Measurements from ENCODE around the gene ADIPOR2. TPM values are rescaled to one million over a fixed set of nuclear protein-coding genes. Genes with fewer than 3 reads are reported as not detected.

Gene ADIPOR2
- total RNA-seq, 4 donors from 2014 or later, result 28.2 to 37.4 (median 34.1) TPM

GRCh38 chr12:1834186-1834925 is 143.5 kb downstream of the ADIPOR2 start:
- Histone ChIP-seq H3K27ac (replicated peaks in 1 of 4) (no peak overlapping the region), H3K9me3 (no peaks in the 10 kb centered on the region), H3K4me1 (peaks cover 0 to 9% (median 0%) of the 10 kb centered on the region in 4 donors), H3K36me3 (no peaks in the 10 kb centered on the region), H3K4me3 (no peak overlapping the region), H3K27me3 (peaks cover 0 to 70% (median 5%) of the 10 kb centered on the region in 4 donors)
- intact Hi-C loops (cut with DNase I), result no loop called here
- TF ChIP-seq POLR2A (IDR thresholded peaks at IDR 0.05; ENCODE audit: low read depth) (no peak), EP300 (IDR thresholded peaks at IDR 0.05) (no peak), POLR2AphosphoS5 (IDR thresholded peaks at IDR 0.05) (no peak)
- TF ChIP-seq, protein P1, sequence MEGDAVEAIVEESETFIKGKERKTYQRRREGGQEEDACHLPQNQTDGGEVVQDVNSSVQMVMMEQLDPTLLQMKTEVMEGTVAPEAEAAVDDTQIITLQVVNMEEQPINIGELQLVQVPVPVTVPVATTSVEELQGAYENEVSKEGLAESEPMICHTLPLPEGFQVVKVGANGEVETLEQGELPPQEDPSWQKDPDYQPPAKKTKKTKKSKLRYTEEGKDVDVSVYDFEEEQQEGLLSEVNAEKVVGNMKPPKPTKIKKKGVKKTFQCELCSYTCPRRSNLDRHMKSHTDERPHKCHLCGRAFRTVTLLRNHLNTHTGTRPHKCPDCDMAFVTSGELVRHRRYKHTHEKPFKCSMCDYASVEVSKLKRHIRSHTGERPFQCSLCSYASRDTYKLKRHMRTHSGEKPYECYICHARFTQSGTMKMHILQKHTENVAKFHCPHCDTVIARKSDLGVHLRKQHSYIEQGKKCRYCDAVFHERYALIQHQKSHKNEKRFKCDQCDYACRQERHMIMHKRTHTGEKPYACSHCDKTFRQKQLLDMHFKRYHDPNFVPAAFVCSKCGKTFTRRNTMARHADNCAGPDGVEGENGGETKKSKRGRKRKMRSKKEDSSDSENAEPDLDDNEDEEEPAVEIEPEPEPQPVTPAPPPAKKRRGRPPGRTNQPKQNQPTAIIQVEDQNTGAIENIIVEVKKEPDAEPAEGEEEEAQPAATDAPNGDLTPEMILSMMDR (IDR thresholded peaks at IDR 0.05), result no peak
- WGBS, result 79% methylated on average over 9 of the region's 34 CpGs
- no peak for DNase-seq (ENCODE audit: extremely low spot score)

DNA sequence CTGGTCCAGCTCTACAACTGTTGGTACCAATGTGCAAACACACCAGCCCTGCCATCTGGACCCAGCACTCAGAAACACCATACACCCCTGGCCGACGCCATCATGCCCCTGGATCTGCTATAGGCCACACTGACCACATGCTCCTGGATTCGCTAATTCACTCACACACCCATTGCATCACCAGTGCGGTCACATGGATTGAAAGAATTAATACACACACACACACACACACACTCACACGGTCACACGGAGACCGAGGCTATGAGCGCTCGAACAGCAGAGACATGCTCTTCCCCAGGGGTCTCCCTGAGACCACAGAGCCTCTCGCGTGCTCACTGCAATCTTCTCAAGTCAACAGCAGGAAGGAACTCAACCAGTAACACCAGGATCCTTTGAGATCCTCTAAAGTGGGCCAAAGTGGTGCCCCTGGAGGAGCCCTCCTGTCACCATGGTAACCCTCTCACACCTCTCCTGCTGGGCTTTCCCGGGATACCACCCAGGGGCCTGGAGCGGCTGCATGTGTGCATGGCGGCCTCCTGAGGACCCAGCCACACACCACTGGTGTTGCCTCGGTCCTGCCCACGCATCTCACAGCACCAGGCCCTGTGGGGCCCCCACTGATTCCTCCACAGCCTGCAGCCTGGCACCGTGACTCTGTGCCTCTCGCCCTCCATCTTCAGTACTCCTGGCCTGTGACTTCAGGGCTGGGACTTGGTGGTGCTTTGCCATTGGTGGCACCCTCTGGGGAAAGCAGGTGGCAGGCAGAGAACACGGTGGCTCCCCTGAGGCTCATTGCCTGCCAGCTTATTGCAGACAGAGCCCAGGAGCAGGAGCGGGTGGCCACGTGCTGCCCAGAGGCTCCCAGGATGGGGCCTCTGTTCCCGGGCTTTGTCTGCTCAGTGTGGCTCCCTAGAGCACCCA is 144.6 kb downstream of the ADIPOR2 start:
- TF ChIP-seq EP300 (IDR thresholded peaks at IDR 0.05) (no peak), POLR2AphosphoS5 (IDR thresholded peaks at IDR 0.05) (no peak), POLR2A (IDR thresholded peaks at IDR 0.05; ENCODE audit: low read depth) (no peak)
- TF ChIP-seq, protein P1 (IDR thresholded peaks at IDR 0.05), result no peak
- no peaks in the 10 kb centered on the region for H3K9me3 ChIP-seq
- DNase-seq (ENCODE audit: extremely low spot score), result no peak
- 88% methylated on average over 18 of the region's 22 CpGs for WGBS
- intact Hi-C loops (cut with DNase I), result loop anchor here (5.0 kb wide), 1 partner anchor 77 kb away; no protein-coding TSS in a partner anchor
- H3K4me3 ChIP-seq, result no peak overlapping the region
- H3K27me3 ChIP-seq, result peaks cover 0 to 59% (median 5%) of the 10 kb centered on the region in 4 donors
- H3K4me1 ChIP-seq, result peaks cover 0 to 9% (median 0%) of the 10 kb centered on the region in 4 donors
- H3K36me3 ChIP-seq, result no peaks in the 10 kb centered on the region
- no peak overlapping the region for H3K27ac ChIP-seq (replicated peaks in 1 of 4)

DNA sequence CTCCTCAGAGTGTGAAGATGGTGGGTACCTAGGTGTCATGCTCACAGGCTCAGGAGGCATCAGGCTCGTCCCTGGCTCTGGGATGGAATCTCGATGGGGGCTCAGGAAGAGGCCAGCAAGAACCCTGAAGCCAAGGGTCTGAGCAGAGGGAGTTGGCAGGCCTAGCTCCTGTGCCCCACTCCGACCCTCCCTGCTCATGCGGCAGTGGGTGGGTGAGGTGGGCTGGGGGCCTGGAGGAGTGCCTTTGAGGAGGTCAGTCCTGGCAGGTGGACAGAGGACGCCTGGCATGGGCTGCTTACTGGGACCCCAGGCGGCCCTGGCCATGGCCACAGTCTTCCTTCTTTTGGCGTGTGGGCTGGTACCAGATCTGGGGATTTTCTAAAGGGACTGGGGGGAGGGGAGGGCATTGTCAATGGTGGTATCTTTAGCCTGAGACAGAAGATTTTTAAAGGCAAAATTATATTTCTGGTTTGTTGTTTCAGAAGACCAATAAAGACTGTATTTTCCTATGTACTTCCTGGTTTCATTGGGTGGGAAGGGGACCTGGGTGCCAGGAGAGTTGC is 145.5 kb downstream of the ADIPOR2 start:
- Histone ChIP-seq H3K36me3 (no peaks in the 10 kb centered on the region), H3K4me1 (peaks cover 0 to 2% (median 0%) of the 10 kb centered on the region in 4 donors), H3K27ac (replicated peaks in 1 of 4) (no peak overlapping the region), H3K4me3 (no peak overlapping the region), H3K27me3 (peaks cover 0 to 51% (median 4%) of the 10 kb centered on the region in 4 donors), H3K9me3 (no peaks in the 10 kb centered on the region)
- intact Hi-C loops (cut with DNase I), result loop anchor here (5.0 kb wide), 1 partner anchor 76 kb away; no protein-coding TSS in a partner anchor
- DNase-seq (ENCODE audit: extremely low spot score), result no peak
- WGBS, result 83% methylated on average over 1 of the region's 7 CpGs
- no peak for TF ChIP-seq EP300 (IDR thresholded peaks at IDR 0.05)
- TF ChIP-seq POLR2AphosphoS5 (IDR thresholded peaks at IDR 0.05), result no peak
- TF ChIP-seq, protein P1 (IDR thresholded peaks at IDR 0.05), result no peak
- TF ChIP-seq POLR2A (IDR thresholded peaks at IDR 0.05; ENCODE audit: low read depth), result no peak

GRCh38 chr12:1836854-1837421 is 146.1 kb downstream of the ADIPOR2 start:
- intact Hi-C loops (cut with DNase I), result loop anchor here (5.0 kb wide), 1 partner anchor 75 kb away; no protein-coding TSS in a partner anchor
- H3K36me3 ChIP-seq, result no peaks in the 10 kb centered on the region
- no peak overlapping the region for H3K4me3 ChIP-seq
- WGBS, result 73% methylated on average over 16 of the region's 22 CpGs
- H3K27me3 ChIP-seq, result peaks cover 0 to 45% (median under 1%) of the 10 kb centered on the region in 4 donors
- H3K4me1 ChIP-seq, result no peaks in the 10 kb centered on the region
- no peaks in the 10 kb centered on the region for H3K9me3 ChIP-seq
- TF ChIP-seq EP300 (IDR thresholded peaks at IDR 0.05), result no peak
- TF ChIP-seq POLR2AphosphoS5 (IDR thresholded peaks at IDR 0.05), result no peak
- TF ChIP-seq, protein P1 (IDR thresholded peaks at IDR 0.05), result no peak
- no peak for TF ChIP-seq POLR2A (IDR thresholded peaks at IDR 0.05; ENCODE audit: low read depth)
- no peak for DNase-seq (ENCODE audit: extremely low spot score)
- no peak overlapping the region for H3K27ac ChIP-seq (replicated peaks in 1 of 4)

Measured in esophagus muscularis mucosa (tissue), 4 donors.